Right kidney (tissue), 1 donor: ENCODE data around the gene CHPF.

ENCODE experiments used
- DNase-seq: peaks from one replicate; pipeline ENCODE4 v3.0.0-alpha.2; 2016

CHPF gene

DNA sequence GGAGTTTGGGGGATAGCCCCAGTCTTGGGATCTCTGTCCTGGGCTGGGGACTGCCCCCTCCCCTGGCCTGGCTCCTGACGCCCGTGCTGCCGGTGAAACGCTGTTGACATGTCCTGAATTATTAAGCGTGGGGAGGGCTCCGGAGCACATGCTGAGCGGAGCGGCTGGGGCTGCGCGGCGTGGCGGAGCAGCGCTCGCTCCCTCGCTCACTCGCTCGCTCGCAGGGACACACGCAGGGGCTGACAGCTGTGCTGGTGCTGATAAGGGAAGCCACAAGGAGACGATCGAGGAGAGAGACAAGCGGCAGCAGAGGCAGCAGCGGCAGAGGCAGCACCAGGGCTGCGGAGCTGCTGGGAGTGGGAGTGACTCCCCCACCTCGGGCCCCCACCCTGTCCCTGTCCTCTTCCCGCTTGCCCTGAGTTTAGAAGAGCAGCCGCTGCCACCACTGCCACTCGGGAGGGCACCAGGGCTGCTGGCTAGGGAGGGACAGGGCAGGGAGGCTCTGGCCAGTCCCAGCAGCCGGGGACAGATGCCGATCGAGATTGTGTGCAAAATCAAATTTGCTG, 29.3 kb downstream of the CHPF start, which contains the start of gene ASIC4:
Gene ASIC4, plus strand, starts transcription at position 287 of the 566 bp plus-strand sequence. Its CDS starts 243 bp downstream, at position 530.
- no peak for DNase-seq

DNA sequence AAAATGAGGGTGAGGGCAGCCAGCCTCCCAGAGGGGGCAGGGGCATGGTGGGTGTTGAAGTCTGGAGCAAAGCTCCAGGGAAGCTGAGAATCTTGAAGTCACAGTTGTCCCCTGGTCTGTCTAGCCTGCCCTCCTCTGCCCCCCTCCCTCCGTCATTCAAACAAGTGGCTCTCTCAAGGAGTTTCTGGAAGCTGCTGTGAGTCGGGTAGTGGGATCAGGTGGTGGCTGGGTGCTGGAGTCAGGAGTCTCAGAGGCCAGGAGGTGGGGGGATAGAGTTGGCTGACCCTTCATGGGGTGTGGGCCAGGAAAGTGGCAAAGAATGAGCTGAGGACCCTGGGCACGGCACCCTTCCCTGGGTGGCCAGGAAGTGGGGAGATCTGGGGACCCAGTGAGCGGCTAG, 29.8 kb downstream of the CHPF start:
- DNase-seq = no peak

DNA sequence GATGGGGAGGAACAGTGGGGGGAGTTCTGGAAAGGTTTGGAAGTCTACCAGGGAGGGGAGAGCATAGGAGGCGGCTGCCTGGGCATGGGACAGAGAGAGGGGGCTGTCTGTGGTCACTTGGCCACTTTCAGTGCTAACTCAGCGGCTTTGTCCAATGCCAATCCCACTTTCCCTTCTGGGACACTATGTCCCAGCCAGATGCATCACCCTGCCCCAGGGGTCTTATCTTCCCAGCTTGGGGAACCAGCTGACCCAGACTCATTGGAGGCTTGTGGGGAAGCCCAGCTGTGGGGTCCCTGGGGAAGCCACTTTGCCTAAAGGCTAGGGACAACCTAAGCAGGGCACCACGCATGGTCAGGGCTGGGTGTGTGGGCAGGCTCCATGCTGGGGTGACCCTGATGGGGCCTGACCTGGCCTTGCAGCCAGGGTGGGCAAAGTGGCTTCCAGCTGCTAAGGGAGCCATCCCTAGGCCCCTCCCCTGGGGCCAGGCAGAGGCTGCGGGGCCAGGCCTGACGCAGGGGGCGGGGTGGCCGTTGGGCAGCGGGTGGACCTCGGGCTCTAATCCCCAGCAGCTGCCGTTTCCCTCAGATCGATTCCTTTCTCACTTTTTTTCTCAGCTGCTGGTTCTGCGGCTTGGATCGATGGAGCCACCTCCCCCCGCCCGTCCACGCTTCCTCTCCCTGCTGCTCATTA, 30.9 kb downstream of the CHPF start:
- DNase-seq = no peak

DNA sequence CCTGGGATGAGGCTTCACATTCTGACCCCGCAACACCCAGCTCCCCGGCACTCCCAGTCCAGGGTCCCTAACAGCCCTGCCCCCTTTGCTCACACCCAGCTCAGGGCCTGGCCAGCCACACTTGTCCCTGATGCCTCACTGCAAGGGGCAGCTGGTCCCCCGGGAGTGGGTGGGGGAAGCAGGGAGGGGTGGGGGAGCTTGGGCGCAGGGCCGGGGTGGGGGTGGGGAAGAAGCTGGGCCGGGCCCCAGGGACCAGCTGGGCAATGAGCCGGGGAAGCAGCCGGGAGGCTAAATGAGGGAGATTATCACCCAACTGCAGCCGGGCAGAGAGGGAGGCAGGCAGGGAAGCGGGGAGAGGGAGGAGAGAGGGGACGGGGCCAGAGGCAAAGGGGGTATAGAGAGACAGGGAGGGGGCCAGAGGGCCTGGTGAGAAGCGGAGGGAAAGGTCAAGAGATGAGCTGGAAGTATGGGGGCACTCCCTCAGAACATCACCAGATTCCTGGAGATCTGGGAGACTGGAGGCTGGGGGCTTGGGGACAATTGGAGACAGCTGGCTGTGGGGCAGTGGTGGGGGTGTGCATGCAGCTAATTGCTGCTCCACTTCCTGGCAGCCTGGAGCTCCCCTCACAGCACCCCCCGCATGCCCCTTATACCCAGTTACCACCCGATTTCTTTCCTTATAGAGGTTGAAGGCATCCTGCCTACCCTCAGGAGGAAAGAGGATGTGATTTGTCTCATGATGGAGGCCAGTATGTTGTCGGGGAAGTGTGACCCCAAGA, 31.9 kb downstream of the CHPF start:
- DNase-seq = no peak

DNA sequence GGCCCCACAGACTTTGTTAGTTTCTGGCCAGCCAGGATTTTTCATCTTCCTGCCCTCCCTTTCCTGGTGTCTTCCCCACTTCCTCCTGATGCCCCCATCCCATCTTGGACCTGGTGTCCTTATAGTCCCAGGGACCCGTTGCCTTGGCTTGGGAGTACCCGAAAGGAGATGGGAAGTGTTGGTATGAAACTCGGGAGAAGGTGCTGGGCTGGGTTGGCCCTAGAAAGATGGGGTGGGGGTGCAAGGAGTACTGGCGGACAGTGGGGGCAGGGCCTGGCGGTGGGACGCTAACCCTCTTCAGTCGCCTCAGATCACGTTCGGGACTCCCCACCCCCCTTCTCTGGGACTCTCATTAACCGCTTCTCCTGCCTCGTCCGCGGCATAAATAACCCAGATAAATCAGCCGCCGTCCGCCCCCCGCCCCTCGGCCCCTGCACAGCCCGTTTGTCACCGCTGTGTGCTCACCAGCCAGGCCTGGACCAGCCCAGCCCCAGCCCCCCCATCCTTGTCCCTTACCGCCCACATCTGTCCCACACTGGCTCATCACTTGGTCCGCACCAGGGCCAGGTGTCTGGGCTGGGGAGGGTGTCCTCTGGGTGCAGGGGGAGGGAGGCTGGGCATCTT, 33.0 kb downstream of the CHPF start:
- DNase-seq = no peak

DNA sequence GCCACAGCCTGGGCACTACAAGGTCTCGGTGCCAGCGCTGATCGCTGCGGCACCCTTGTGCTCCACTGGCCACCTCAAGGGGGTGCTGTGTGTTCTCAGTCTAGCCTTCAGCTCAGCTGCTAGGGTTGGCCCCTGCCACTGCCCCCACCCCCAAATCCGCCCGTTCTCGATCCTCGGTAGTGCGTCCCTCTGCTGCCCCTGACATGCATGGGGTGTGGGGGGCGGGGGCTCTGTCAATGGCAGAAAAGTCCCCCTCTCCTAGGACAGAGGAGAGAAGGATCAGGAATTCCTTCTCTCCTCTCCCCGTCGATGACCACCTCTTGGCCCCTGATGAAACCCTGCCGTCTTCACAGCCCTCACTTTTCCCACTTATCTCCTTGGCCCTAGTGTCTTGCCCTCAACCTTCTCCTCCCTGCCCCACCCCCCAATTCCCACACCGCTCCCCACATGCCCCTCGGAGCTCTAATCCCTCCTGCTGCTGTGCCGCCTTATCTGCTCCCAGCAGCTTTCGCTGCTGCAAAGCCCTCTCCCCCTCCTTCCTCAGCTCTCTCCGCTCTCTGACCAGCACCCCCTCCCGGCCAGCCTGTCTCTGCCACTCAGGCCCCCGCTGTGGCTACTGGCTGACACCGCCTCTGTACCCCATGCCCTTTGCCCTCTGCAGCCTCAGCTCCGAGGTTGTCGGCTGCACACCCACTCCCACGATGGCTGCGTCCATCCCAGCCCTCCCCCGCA, 33.7 kb downstream of the CHPF start:
- peak; percentile 70 for DNase-seq

DNA sequence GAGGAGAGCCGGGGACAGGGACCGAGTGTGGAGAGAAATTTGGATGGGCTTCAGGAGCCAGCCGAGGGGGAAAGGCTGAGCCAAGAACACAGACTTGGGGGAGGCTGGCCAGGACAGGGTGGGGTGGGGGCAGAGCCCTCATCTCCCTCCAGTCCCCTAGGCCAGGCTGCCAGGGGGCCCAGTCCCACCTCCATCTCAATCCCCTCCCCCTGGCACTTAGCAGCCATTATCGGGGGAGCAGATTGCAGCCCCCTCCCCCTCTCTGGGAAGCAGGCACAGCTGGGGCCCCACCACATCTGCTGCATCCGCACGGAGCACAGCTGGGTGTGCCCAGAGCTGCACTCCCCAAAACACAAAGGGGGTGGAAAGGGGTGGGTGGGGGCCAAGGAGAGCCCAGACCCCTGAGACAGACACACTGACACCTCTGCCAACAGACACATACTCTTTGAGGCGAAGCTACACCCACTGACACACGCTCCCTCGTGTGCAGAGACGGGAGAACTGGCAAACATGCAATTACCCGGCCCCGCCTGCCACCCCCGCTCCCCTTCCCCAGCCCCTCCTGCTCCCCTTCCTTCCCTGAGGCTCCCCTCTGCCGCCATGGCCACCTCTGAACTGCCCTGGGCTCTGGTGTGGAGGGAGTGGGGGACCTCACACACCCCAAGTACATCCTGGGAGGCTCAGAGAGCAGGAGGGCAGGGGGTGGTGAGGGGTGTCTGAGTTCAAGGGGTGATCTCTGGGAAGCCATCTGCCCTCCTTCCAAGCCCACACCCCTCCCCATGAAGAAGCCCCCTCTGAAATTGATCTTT, 34.4 kb downstream of the CHPF start:
- DNase-seq = peak; percentile 37

DNA sequence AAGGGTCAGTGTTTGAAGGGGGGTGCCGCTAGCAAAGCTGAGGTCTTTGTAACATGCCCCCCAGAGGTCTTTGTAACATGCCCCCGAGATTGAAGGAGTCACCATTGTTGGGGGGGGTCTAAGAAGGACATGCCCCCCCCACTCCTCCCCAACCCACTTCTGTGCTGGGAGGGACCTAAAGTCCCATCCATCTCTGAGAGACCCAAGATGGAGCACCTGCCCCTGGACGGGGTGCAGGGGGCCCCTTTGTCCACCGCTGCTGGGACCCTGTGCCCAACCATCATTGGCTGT, 35.2 kb downstream of the CHPF start:
- DNase-seq = no peak

DNA sequence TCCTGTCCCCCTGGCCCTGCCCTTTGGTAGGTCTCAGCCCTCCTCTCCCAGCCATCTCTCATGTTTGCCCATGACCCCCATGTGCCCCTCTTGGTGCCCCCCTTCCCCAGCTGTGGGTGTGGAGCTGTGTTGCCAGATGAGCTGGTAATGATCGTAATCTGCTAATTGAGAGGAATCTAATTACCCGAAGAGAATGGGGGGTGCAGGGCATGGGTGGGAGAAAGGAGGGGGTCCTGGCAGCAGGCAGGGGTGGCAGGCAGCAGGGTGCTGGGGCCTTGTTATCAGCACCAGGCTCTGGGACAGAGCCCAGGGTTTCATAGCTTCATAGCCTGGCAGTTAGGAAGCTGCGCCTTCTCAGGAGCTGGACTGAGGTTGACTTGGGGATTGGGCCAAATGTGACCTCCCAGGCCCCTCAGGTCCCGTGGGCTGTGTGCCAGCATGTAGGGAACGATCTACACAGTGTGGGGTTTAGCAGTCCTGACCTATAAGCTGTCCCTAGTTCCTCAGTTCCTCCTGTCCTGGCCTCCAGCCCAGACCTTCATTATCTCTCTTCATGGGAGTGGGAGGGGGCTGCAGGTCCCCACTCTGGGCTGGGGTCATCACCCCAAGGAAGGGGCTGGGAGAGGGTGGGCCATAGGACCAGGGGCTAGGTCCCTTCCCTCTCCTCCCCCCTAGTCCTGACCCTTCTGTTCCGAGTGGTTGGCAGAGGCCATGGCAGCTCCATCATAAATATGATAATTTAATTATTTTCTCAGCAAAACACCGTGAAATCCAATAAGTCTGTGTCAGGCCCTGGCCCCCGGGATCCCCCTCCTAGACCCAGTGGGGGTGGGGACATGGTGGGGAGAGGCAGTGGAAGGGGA, 35.8 kb downstream of the CHPF start:
- DNase-seq = no peak

DNA sequence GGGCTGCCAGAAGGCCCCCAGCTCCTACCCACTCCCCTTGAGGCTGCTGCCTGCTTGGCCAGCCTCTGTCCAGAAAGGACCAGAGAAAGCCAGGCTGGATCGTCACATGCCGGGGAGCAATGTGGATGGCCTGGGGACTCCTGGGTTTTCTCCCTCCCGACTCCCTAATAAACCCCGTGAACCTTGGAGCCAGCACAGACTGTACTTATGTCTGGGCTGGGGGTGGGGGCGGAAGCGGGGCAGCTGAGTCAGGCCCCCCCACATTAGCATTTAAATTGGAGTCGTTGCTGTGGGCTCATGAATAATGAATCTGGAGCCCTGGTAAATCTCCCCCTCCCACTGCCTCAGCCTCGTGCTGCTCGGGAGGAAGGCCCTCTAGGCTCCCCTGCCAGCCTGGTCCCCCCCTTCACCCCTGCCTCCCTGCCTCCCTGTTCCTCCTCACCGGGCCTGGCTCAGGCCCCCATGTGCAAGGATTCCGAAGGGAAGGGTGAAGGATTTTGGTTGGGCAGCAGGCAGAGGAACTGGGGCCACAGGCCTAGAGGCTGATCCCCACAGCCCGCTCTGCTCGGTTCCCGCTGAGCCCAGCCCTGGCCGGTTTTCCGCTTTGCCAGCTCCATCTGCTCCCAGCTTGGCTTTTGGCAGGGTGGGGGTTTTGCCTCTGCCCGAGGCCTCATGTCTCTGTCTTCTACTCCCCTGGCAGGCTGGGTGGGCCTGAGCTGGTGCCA, 36.6 kb downstream of the CHPF start:
- no peak for DNase-seq

DNA sequence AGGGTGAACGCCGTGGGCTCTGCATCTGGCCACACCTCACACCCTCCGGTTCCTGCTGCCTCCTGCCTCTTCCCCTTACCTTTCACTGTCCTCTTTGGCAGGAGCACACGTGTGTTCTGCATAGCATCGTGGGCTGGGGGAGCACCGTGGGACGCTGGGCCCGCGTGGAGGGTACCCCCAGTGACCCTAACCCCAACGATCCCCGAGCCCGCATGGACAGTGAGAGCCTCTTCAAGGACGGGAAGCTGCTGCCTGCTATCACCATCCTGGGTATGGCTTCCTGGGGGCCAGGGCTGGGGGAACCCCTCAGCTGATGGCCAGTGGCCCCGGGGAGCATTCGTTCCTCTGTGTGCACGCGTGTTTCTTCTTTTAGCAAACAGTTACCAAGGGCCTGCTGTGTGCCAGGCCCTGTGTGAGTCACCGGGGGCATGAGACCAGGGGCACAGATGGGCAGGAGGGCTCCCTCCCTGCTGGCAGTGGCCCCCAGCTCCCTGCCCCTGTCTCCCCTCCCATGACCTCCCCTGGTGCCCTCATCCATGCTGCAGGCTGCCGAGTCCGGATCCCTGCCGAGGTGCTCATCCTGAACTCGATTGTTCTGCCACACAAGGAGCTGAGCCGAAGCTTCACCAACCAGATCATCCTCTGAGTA, 37.3 kb downstream of the CHPF start:
- DNase-seq = no peak

DNA sequence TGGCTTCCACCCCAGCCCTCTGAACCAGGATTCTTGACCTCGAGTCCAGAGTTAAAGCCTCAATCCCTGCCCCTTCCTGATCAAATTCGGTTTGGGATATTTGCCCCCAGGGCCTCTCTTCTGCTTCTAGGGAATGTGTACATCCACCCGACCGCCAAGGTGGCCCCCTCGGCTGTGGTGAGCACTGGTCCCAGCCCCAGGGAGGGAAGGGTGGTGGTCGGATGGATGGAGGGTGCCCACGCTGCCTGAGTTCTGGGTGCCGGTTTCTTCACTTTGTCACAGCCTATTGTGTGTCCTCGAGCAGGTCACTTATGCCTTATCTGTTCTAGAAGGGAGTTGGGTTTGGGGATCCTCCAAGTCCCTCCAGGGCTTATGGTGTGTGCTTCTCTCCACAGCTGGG, 38.0 kb downstream of the CHPF start:
- no peak for DNase-seq

DNA sequence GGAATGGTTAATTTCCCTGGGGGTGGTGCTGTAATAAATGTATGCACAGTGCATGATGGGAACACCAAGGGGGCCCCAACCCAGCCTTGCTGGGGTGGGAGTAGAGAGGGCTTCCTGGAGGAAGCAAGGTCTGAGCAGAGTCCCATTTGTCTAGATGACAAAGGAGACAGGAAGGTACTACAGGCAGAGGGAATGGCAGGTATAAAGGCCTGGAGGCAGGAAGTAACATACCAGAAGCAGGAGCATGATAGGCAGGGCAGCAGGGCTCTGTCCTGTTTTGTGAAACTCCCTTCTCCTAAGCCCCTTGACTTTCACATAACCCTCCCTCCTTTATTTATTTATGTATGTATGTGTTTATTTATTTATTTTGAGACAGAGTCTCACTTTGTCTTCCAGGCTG, 41.0 kb downstream of the CHPF start:
- no peak for DNase-seq

DNA sequence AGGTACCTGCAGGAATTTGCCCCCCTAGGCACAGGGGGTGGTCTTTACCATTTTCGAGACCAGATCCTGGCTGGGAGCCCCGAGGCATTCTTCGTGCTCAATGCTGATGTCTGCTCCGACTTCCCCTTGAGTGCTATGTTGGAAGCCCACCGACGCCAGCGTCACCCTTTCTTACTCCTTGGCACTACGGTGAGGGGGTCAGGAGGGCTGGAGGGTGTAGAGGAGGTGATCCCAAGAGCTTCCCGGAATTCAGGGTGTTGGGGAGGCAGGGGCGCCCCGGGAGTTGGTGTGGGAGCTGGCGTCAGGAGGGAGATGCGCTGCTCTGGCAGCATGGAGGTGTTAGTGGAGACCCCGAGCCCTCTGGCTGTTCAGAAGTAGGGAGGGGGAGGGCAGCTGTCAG, 41.8 kb downstream of the CHPF start:
- DNase-seq = no peak

DNA sequence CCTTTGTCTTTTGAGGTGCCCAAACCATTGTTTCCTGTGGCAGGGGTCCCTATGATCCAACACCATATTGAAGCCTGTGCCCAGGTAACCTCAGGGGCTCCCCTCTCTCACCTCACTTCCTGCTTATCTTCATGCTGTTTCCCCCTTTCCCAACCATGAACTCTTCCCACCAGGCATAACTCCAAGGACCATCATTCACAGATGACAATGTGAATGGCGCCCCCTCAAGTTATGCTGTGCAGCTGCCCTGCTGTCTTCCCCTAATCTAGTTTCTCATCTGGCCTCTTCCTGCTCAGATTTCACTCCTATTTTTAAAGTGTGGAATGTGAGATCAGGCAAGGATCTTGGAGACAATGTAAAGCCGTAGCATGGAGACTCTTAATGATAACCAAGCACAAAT, 43.5 kb downstream of the CHPF start:
- no peak for DNase-seq

DNA sequence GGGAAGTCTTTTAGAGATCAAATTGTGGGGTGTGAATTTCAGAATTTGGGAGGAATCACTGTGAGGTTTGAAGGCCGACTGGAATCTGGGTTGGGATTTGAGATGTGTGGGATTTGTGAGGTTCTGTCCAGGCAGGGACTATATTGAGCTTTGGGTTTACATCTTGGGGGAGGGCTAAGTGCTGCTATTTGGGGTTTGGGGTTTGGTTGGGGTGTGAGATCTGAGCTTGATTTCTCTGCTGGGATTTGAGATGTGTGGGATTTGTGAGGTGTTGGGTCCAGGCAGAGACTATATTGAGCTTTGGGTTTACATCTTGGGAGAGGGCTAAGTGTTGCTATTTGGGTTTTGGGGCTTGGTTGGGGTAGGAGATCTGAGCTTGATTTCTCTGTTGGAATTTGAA, 44.1 kb downstream of the CHPF start:
- DNase-seq = no peak

DNA sequence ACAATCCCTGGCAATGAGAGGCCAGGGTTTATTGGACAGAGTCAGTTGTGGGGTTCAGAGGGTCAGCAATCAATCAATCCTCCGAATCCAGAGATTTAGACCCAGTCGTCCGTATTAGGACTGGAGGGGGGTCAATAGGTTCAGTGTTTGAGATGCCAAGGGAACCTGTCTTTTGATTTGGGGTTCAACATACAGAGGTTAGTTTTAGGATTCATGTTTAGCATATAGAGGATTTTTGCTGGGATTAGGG, 44.6 kb downstream of the CHPF start:
- DNase-seq = no peak

DNA sequence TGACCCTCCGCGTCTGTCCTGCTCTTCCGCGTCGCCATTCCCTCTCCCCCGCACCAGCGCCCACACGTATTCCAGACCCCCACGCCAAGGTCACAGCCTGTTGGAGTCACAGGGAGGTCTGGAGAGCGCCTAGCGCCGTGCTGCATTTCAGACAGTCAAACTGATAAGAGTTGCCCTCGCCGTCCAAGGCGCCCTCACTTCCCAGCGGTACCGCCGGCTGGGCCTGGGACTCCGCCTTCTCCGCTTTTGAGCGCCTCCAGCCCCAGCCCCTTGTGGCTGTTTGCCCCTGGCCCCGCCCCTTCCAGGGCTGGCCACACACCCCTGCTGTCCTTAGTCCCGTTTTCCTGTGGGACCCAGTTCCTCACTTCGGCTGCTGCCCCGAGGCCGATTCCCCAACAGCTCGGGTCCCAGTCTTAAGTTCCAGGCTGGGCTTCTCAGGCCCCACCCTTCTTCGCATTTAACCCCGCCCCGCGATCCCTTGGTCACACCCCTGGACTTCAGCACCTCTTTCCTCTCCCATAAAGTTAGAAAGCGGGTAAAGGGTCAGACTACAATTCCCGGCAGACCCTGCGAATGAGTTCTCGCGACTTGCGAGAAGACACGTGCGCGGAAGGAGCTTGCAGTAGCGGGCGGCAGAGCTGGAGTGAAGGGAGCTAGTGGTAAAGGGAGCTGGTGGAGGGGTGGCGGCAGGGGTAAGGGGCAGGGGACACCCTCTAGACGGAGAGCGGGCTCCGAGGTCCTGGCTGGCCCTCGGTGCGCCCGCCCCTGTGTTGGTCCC, 45.1 kb downstream of the CHPF start, which contains the start of gene GMPPA:
Gene GMPPA, plus strand, starts transcription at position 612 of the 778 bp plus-strand sequence. CDS start 1,085 bp downstream, outside the sequence.
- DNase-seq = peak; percentile 86
